Muscle of back (tissue), 13 donors: ENCODE results near the gene CSAG1. TPM values are rescaled to one million over a fixed set of nuclear protein-coding genes. Genes with fewer than 3 reads are reported as not detected.
"Not testable (repeated sequence)": the region's sequence is repeated elsewhere in the genome, so short reads cannot be mapped to it uniquely, and the experiment has no call there.

ENCODE experiments used
- DNase-seq, 3 donors: peaks; one replicate each; pipeline versions ENCODE4 v3.0.0 to v3.0.0-alpha.2; 2013
- long read RNA-seq, 9 donors: transcript quantifications; one replicate each; lab custom pipeline, GENCODE V29; 2026
- polyA plus RNA-seq, 10 donors: library from polyadenylated mRNA; unstranded; fragments of 120-200 nt; gene quantifications; one replicate each; pipeline ENCODE4 v1.2.1, GENCODE V29; 2013; ENCODE audit not compliant: insufficient read length in 10 of 10

CSAG1 gene
- not detected for polyA plus RNA-seq
- long read RNA-seq, donor 1, result 0 reads
- long read RNA-seq, donor 2, result 0 reads
- long read RNA-seq, donor 3, result 0 reads
- long read RNA-seq, donor 4, result 0 reads
- long read RNA-seq, donor 5, result 0 reads
- long read RNA-seq, donor 6, result 0 reads
- long read RNA-seq, donor 7, result 0 reads
- long read RNA-seq, donor 8, result 0 reads
- long read RNA-seq, donor 9, result 0 reads

DNA sequence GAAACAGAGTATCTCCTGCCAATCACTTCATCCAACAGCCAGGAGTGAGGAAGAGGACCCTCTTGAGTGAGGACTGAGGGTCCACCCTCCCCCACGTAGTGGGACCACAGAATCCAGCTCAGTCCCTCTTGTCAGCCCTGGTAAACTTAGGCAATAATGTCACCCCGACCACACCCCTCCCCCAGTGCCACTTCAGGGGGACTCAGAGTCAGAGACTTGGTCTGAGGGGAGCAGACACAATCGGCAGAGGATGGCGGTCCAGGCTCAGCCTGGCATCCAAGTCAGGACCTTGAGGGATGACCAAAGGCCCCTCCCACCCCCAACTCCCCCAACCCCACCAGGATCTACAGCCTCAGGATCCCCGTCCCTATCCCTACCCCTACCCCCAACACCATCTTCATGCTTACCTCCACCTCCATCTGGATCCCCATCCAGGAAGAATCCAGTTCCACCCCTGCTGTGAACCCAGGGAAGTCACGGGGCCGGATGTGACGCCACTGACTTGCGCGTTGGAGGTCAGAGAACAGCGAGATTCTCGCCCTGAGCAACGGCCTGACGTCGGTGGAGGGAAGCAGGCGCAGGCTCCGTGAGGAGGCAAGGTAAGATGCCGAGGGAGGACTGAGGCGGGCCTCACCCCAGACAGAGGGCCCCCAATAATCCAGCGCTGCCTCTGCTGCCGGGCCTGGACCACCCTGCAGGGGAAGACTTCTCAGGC, at the start of gene CSAG1, which contains the start of gene MAGEA12:
Gene CSAG1 (minus strand): TSS at position 461 of the 715 bp plus-strand sequence. CDS start 1,261 bp downstream, outside the sequence.
Gene MAGEA12 (plus strand): TSS at position 497 of the 715 bp plus-strand sequence. CDS start 2,405 bp downstream, outside the sequence.
- no peak for DNase-seq

GRCh38 chrX:152769549-152770289, 36.2 kb upstream of the CSAG1 start, which contains the start of gene MAGEA6:
Gene MAGEA6, minus strand, starts transcription at chrX:152769689. Its CDS starts 2,039 bp downstream, at chrX:152767650.
- DNase-seq, result not testable (repeated sequence)

GRCh38 chrX:152766562-152766961, 33.0 kb upstream of the CSAG1 start:
- DNase-seq, result not testable (repeated sequence)

- not testable (repeated sequence) for DNase-seq
Observed at GRCh38 chrX:152761582-152761981, 28.1 kb upstream of the CSAG1 start.

GRCh38 chrX:152759544-152759943, 26.0 kb upstream of the CSAG1 start:
- DNase-seq, result not testable (repeated sequence)

- not testable (repeated sequence) for DNase-seq
Observed at GRCh38 chrX:152758918-152759317, 25.4 kb upstream of the CSAG1 start, which contains the start of gene CSAG3. Gene CSAG3, plus strand, starts transcription at chrX:152759218.

GRCh38 chrX:152754871-152755270, 21.4 kb upstream of the CSAG1 start:
- DNase-seq, result not testable (repeated sequence)

- not testable (repeated sequence) for DNase-seq
Observed at GRCh38 chrX:152753686-152754650, 20.4 kb upstream of the CSAG1 start, which contains the start of gene MAGEA2. Gene MAGEA2, minus strand, starts transcription at chrX:152753842. Its CDS starts 2,479 bp downstream, at chrX:152751363.

DNA sequence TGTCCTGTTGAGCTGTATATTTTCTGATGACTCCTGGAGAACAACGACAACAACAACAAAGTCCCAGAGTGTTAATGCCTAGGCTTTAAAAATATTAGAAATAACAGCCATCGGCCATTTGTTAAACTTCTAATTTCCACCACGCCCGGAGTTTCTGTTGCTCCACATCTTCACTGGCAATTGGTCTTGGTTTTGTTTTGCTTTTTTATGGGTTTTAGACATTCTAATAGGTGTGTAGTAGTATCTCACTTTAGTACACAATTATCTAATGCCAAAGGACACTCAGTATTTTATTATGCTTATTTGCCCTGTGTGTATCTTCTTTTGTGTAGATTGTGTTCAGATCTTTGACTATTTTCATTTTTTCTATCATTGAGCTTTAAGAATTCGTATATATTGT, 5.0 kb upstream of the CSAG1 start:
- DNase-seq, result no peak

GRCh38 chrX:152736528-152736927, 3.0 kb upstream of the CSAG1 start:
- not testable (repeated sequence) for DNase-seq

GRCh38 chrX:152735860-152736511, 2.5 kb upstream of the CSAG1 start:
- DNase-seq, result no peak

DNA sequence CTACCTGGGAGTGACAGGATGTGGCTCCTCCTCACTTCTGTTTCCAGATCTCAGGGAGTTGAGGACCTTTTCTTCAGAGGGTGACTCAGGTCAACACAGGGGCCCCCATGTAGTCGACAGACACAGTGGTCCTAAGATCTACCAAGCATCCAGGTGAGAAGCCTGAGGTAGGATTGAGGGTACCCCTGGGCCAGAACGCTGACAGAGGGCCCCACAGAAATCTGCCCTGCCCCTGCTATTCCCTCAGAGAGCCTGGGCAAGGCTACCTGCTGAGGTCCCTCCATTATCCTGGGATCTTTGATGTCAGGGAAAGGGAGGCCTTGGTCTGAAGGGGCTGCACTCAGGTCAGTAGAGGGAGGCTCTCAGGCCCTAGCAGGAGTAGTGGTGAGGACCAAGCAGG, 1.6 kb upstream of the CSAG1 start:
- DNase-seq, result no peak

- DNase-seq, result not testable (repeated sequence)
Observed at GRCh38 chrX:152734143-152734858, 780 bp upstream of the CSAG1 start.

DNA sequence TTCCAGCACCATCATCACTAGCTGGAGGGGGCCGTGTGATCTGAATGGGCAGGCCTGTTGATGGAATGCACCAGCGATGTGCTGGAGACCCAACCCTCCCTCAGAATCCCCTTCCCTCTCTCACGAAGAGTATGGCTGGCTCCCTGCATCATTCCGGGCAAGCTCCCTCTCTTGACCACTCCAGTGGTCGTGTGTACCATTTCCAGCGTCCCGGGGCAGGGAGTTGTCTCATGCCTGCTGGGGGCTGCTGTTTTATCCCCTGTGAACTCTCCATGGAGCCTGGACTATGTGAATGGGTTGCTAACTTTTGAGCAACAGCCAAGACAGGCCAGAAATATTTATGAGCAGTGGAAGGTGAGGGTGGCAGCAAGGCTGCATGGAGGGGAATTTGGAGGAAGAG, 8.1 kb downstream of the CSAG1 start:
- DNase-seq, result no peak

GRCh38 chrX:152713815-152714787, 19.4 kb downstream of the CSAG1 start, which contains the start of gene MAGEA2B:
Gene MAGEA2B, plus strand, starts transcription at chrX:152714628. Its CDS starts 2,479 bp downstream, at chrX:152717107.
- not testable (repeated sequence) for DNase-seq

DNA sequence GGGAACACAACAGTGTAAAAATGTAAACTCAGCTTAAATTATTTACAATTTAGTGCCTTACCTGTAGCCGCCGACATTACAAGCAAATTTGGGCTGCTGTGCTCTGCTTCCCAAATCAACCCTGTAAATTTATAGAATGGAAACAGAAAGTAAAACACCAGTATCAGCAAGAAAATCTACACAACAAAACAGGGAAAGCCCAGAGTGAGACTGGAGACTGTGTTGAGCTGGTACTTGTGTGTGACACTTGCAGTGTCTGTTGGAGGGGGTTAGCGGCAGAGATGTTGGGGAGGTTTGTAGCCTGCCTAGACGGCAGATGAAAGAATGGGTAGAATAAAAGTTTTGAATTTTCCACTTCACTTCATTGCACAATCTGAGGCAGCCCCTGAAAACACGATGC, 20.3 kb downstream of the CSAG1 start:
- DNase-seq, result not testable (repeated sequence)

DNA sequence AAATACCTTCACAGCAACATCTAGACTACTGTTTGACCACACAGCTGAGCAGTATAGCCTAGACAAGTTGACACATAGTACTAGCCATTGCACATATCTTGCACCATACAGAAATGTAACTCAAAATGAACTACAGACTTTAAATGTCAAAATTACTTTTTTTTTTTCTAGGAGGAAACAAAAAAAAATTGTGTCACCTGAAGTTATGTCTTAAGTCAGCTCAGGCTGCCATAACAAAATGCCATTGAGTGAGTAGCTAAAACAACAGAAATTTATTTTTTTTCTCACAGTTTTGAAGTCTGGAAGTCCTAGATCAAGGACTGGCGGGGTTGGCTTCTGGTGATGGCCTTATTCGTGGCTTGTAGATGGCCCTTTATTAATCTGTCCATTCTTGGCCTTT, 24.3 kb downstream of the CSAG1 start, which contains the start of gene CSAG2:
Gene CSAG2 (minus strand): TSS at position 101 of the 400 bp plus-strand sequence. CDS start 161 bp downstream, outside the sequence.
- DNase-seq, result not testable (repeated sequence)

DNA sequence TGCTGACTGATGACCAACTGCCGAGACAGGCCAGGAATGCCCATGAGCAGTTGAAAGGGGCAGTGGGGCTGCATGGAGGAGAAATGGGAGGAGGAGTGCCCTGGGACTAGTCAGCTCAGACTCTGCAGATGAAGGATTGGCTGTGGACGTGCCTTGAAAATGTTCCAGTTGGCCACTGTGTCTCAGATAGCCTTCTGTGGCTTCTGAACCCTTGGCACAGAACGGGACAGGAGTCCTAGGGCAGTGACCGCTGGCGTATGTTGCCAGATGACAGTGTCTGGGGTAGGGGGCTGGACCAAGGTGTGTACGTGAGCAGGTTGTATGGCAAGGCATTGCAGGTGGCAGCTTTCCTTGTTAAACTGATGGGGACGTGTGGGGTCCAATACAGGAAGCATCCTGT, 27.0 kb downstream of the CSAG1 start:
- not testable (repeated sequence) for DNase-seq
